GM06990 (cell line): ENCODE measurements around the gene MEF2D.

Experiments used
- DNase-seq: peaks from one replicate; pipeline ENCODE4 v3.0.0-alpha.2; 2011; ENCODE audit not compliant: insufficient read length; ENCODE audit errors: extremely low read depth
- H3K27me3 ChIP-seq: replicated peaks from 2 replicates; pipeline ENCODE4 v1.6.0; 2011; ENCODE audit warnings: low read length; ENCODE audit not compliant: control insufficient read depth, insufficient read depth
- H3K36me3 ChIP-seq: 2 replicates; pipeline ENCODE4 v1.5.1; 2011; ENCODE audit warnings: low read length; ENCODE audit not compliant: control insufficient read depth, insufficient read depth
- H3K4me3 ChIP-seq: replicated peaks from 2 replicates; pipeline ENCODE4 v1.5.1; 2011; ENCODE audit warnings: low read depth, mild to moderate bottlenecking, control low read depth, low read length
- CTCF ChIP-seq: IDR thresholded peaks from 2 replicates; pipeline ENCODE4 v1.5.1; 2011; ENCODE audit warnings: low read length, control low read depth, mild to moderate bottlenecking, inconsistent platforms; ENCODE audit not compliant: insufficient read depth, poor library complexity, severe bottlenecking

MEF2D gene

DNA sequence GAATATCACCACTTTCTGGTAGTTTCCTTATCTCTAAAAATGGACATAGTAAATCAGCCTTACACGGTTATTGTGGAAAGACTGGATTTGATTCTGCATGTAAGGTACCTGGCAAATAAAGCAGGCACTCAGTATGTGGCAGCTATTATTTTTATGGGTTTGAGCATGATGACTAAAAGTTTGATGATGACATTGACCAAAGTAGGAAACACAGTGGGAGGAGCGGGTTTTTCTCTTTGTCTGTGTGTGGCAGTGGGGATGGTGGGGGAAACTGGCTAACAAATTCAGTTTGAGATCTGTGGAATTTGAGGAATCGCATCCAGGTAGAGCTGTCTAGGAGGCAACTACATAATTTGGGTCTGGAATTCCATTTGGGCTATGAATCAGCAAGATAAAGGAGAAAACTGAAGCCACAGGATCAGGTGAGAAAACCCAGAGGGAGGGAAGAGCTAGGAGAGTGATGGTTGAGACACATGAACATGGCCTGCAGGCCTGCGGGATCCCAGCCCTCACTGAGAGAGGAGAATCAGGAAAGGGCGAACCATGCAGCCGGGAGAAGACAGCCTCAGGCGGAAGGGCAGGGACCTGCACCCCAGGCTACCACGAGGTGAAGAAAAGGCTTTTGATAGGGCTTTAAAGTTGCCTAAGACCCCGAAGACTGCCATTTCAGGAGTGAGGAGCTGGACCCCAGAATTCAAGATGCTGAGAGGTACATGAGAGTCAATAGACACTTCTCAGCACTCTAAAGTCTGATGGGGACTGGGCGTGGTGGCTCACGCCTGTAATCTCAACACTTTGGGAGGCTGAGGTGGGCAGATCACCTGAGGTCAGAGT, 52.2 kb downstream of the MEF2D start:
- H3K27me3 ChIP-seq, result no peaks in the 10 kb centered on the region
- no peak overlapping the region for H3K4me3 ChIP-seq
- H3K36me3 ChIP-seq, result no peaks in the 10 kb centered on the region
- DNase-seq, result no peak
- no peak for TF ChIP-seq CTCF

GRCh38 chr1:156445789-156446263, 54.7 kb downstream of the MEF2D start:
- DNase-seq, result peak; percentile 48
- peaks cover 3% of the 10 kb centered on the region; the same call in 1 of the 2 replicates for H3K27me3 ChIP-seq
- no peak overlapping the region for H3K4me3 ChIP-seq
- no peaks in the 10 kb centered on the region for H3K36me3 ChIP-seq
- peak; percentile 98 for TF ChIP-seq CTCF

DNA sequence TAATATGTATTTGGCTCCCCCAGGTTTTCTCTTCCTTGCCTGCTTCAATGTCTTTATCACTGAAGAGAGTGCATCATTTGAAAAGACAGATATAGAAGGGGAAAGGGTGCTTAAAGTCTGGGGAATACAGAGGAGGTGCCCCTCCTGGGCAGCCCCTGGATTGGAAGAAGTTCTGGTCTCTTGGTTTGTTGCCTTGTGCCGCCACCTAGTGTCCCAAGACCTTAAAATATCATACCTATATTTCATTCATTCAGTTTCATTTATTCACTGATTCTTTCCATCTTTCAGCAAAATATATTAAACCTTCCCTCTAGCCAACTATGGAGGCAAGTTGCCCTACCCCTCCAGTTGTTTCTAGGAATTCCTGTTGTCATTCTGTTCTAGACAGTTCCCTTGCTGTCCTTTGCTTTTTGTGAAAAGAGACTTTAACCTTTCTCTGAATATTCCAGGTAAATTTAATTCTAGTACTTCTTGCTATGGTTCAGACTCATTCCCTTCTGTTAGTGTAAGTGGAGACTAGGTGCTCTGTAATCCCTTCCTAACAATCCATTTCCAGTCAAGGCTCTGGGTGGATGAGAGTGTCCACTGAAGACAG, 56.1 kb downstream of the MEF2D start:
- Histone ChIP-seq H3K27me3 (peaks cover 5% of the 10 kb centered on the region; the same call in 1 of the 2 replicates), H3K36me3 (no peaks in the 10 kb centered on the region), H3K4me3 (no peak overlapping the region)
- no peak for DNase-seq
- peak; percentile 53 for TF ChIP-seq CTCF

DNA sequence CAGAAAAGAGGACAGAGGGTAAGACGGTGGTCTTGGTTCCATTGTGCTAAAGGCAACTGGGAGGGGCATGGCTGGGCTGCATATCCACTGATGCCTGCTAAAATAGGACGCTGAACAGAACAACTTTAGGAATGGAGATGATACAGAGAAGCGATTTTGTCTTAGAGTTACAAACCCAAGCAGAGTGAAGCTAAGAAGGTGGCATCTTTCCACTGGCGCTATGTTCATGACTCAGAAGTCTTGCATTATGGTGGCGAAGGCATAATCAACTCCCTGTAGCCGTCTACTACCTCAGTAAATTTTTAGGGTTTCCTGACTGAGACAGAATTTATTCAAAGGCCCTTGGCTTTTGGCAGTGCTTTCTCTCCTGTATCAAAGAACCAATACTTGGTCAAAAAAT, 57.3 kb downstream of the MEF2D start:
- no peak for TF ChIP-seq CTCF
- DNase-seq, result no peak
- Histone ChIP-seq H3K27me3 (peaks cover 5% of the 10 kb centered on the region; the same call in 1 of the 2 replicates), H3K4me3 (no peak overlapping the region), H3K36me3 (no peaks in the 10 kb centered on the region)

GRCh38 chr1:156440654-156441437, 59.7 kb downstream of the MEF2D start:
- H3K4me3 ChIP-seq, result no peak overlapping the region
- TF ChIP-seq CTCF, result no peak
- no peak for DNase-seq
- H3K36me3 ChIP-seq, result no peaks in the 10 kb centered on the region
- peaks cover 9% of the 10 kb centered on the region for H3K27me3 ChIP-seq
